ENCODE measurements around the gene ATP10B.
"Not testable (repeated sequence)": the region's sequence is repeated elsewhere in the genome, so short reads cannot be mapped to it uniquely, and the experiment has no call there.

The ATP10B gene

GRCh38 chr5:160835376-160835775, 16.6 kb downstream of the ATP10B start:
- no peak for TF ChIP-seq POU2F2 (IDR thresholded peaks at IDR 0.05; ENCODE audit: low read depth, low read length)
- no peak for TF ChIP-seq TAF1 (IDR thresholded peaks at IDR 0.05; ENCODE audit: low read depth, low read length)
- TF ChIP-seq POLR2A (IDR thresholded peaks at IDR 0.05; ENCODE audit: low read depth, low read length): no peak
- TF ChIP-seq SPI1 (IDR thresholded peaks at IDR 0.05; ENCODE audit: low read depth, low read length): no peak
- no peak for TF ChIP-seq POLR2AphosphoS5 (IDR thresholded peaks at IDR 0.05; ENCODE audit: low read depth, low read length)
- TF ChIP-seq PAX5 (IDR thresholded peaks at IDR 0.05; ENCODE audit: insufficient read depth, low read length, severe bottlenecking): no peak
- no peak for DNase-seq (ENCODE audit: insufficient read length, low spot score)
- no peak for FAIRE-seq

GRCh38 chr5:160833806-160834205, 18.2 kb downstream of the ATP10B start:
- no peak for TF ChIP-seq POLR2AphosphoS5 (IDR thresholded peaks at IDR 0.05; ENCODE audit: low read depth, low read length)
- TF ChIP-seq TAF1 (IDR thresholded peaks at IDR 0.05; ENCODE audit: low read depth, low read length): no peak
- no peak for TF ChIP-seq POLR2A (IDR thresholded peaks at IDR 0.05; ENCODE audit: low read depth, low read length)
- no peak for TF ChIP-seq PAX5 (IDR thresholded peaks at IDR 0.05; ENCODE audit: insufficient read depth, low read length, severe bottlenecking)
- no peak for TF ChIP-seq SPI1 (IDR thresholded peaks at IDR 0.05; ENCODE audit: low read depth, low read length)
- TF ChIP-seq POU2F2 (IDR thresholded peaks at IDR 0.05; ENCODE audit: low read depth, low read length): no peak
- DNase-seq (ENCODE audit: insufficient read length, low spot score) (no peak), FAIRE-seq (no peak)

- no peak for TF ChIP-seq SPI1 (IDR thresholded peaks at IDR 0.05; ENCODE audit: low read depth, low read length)
- DNase-seq (ENCODE audit: insufficient read length, low spot score) (no peak), FAIRE-seq (no peak)
Measured at GRCh38 chr5:160831801-160832200, 20.2 kb downstream of the ATP10B start.

GRCh38 chr5:160824301-160825001, 27.6 kb downstream of the ATP10B start:
- FAIRE-seq (no peak), DNase-seq (ENCODE audit: insufficient read length, low spot score) (no peak)
- TF ChIP-seq TAF1 (IDR thresholded peaks at IDR 0.05; ENCODE audit: low read depth, low read length): no peak

- not testable (repeated sequence) for FAIRE-seq; DNase-seq (ENCODE audit: insufficient read length, low spot score)
Measured at GRCh38 chr5:160812996-160813395, 39.0 kb downstream of the ATP10B start.

GRCh38 chr5:160805376-160805775, 46.6 kb downstream of the ATP10B start:
- FAIRE-seq: no peak
- TF ChIP-seq POU2F2 (IDR thresholded peaks at IDR 0.05; ENCODE audit: low read depth, low read length) (no peak), POLR2A (IDR thresholded peaks at IDR 0.05; ENCODE audit: low read depth, low read length) (no peak), SPI1 (IDR thresholded peaks at IDR 0.05; ENCODE audit: low read depth, low read length) (no peak), PAX5 (IDR thresholded peaks at IDR 0.05; ENCODE audit: insufficient read depth, low read length, severe bottlenecking) (no peak)
- no peak for DNase-seq (ENCODE audit: insufficient read length, low spot score)

GRCh38 chr5:160802592-160802991, 49.4 kb downstream of the ATP10B start:
- FAIRE-seq (no peak), DNase-seq (ENCODE audit: insufficient read length, low spot score) (no peak)
- no peak for TF ChIP-seq POU2F2 (IDR thresholded peaks at IDR 0.05; ENCODE audit: low read depth, low read length)
- no peak for TF ChIP-seq PAX5 (IDR thresholded peaks at IDR 0.05; ENCODE audit: insufficient read depth, low read length, severe bottlenecking)
- TF ChIP-seq SPI1 (IDR thresholded peaks at IDR 0.05; ENCODE audit: low read depth, low read length): no peak
- no peak for TF ChIP-seq POLR2AphosphoS5 (IDR thresholded peaks at IDR 0.05; ENCODE audit: low read depth, low read length)
- TF ChIP-seq TAF1 (IDR thresholded peaks at IDR 0.05; ENCODE audit: low read depth, low read length): no peak
- TF ChIP-seq POLR2A (IDR thresholded peaks at IDR 0.05; ENCODE audit: low read depth, low read length): no peak

- no peak for FAIRE-seq
- no peak for DNase-seq (ENCODE audit: insufficient read length, low spot score)
- TF ChIP-seq POU2F2 (IDR thresholded peaks at IDR 0.05; ENCODE audit: low read depth, low read length): no peak
- no peak for TF ChIP-seq TAF1 (IDR thresholded peaks at IDR 0.05; ENCODE audit: low read depth, low read length)
- TF ChIP-seq PAX5 (IDR thresholded peaks at IDR 0.05; ENCODE audit: insufficient read depth, low read length, severe bottlenecking): no peak
- TF ChIP-seq POLR2AphosphoS5 (IDR thresholded peaks at IDR 0.05; ENCODE audit: low read depth, low read length): no peak
- TF ChIP-seq SPI1 (IDR thresholded peaks at IDR 0.05; ENCODE audit: low read depth, low read length): no peak
- TF ChIP-seq POLR2A (IDR thresholded peaks at IDR 0.05; ENCODE audit: low read depth, low read length): no peak
Measured at GRCh38 chr5:160800375-160801275, 51.4 kb downstream of the ATP10B start.

- FAIRE-seq (peak; percentile 64), DNase-seq (ENCODE audit: insufficient read length, low spot score) (no peak)
- TF ChIP-seq POLR2A (IDR thresholded peaks at IDR 0.05; ENCODE audit: low read depth, low read length) (no peak), POU2F2 (IDR thresholded peaks at IDR 0.05; ENCODE audit: low read depth, low read length) (no peak), POLR2AphosphoS5 (IDR thresholded peaks at IDR 0.05; ENCODE audit: low read depth, low read length) (no peak), TAF1 (IDR thresholded peaks at IDR 0.05; ENCODE audit: low read depth, low read length) (no peak), PAX5 (IDR thresholded peaks at IDR 0.05; ENCODE audit: insufficient read depth, low read length, severe bottlenecking) (no peak), SPI1 (IDR thresholded peaks at IDR 0.05; ENCODE audit: low read depth, low read length) (no peak)
Measured at GRCh38 chr5:160799184-160799583, 52.8 kb downstream of the ATP10B start.

- TF ChIP-seq POLR2AphosphoS5 (IDR thresholded peaks at IDR 0.05; ENCODE audit: low read depth, low read length): no peak
- TF ChIP-seq POU2F2 (IDR thresholded peaks at IDR 0.05; ENCODE audit: low read depth, low read length): no peak
- no peak for TF ChIP-seq POLR2A (IDR thresholded peaks at IDR 0.05; ENCODE audit: low read depth, low read length)
- no peak for TF ChIP-seq SPI1 (IDR thresholded peaks at IDR 0.05; ENCODE audit: low read depth, low read length)
- no peak for TF ChIP-seq TAF1 (IDR thresholded peaks at IDR 0.05; ENCODE audit: low read depth, low read length)
- no peak for TF ChIP-seq PAX5 (IDR thresholded peaks at IDR 0.05; ENCODE audit: insufficient read depth, low read length, severe bottlenecking)
- DNase-seq (ENCODE audit: insufficient read length, low spot score): no peak
- FAIRE-seq: no peak
Measured at GRCh38 chr5:160797020-160797419, 55.0 kb downstream of the ATP10B start.

Data from GM12891 (cell line).